H9 (cell line): ENCODE data around the gene ZNF619. TPM values are rescaled to one million over a fixed set of nuclear protein-coding genes. Genes with fewer than 3 reads are reported as not detected.
A peak's percentile ranks its signal among the peaks of the same experiment; 100 is the strongest.

ENCODE experiments used
- DNase-seq: peaks from one replicate; pipeline ENCODE4 v3.0.0-alpha.2; 2017
- H2AFZ ChIP-seq: one replicate; pipeline ENCODE4 v1.6.1; 2013; ENCODE audit warnings: mild to moderate bottlenecking, low read length, control low read depth, moderate library complexity
- H2AK5ac ChIP-seq: 2 replicates; pipeline ENCODE4 v1.6.1; 2013; ENCODE audit warnings: low read length, control low read depth, mixed read lengths; ENCODE audit not compliant: insufficient read length
- H2BK120ac ChIP-seq: one replicate; pipeline ENCODE4 v1.6.1; 2013; ENCODE audit warnings: low read depth, mild to moderate bottlenecking, low read length, control low read depth, inconsistent platforms; ENCODE audit not compliant: poor library complexity, severe bottlenecking
- H2BK12ac ChIP-seq: 2 replicates; pipeline ENCODE4 v1.6.1; 2013; ENCODE audit warnings: low read length, control low read depth, mixed read lengths, low read depth; ENCODE audit not compliant: insufficient read length
- H2BK15ac ChIP-seq: 2 replicates; pipeline ENCODE4 v1.6.1; 2013; ENCODE audit warnings: low read depth, low read length, control low read depth
- H2BK20ac ChIP-seq: one replicate; pipeline ENCODE4 v1.6.1; 2013; ENCODE audit warnings: low read depth, mild to moderate bottlenecking, low read length, control low read depth, inconsistent platforms; ENCODE audit not compliant: poor library complexity, severe bottlenecking
- H2BK5ac ChIP-seq: 2 replicates; pipeline ENCODE4 v1.6.1; 2013; ENCODE audit warnings: low read length, control low read depth, mixed read lengths; ENCODE audit not compliant: insufficient read length
- H3K14ac ChIP-seq: 2 replicates; pipeline ENCODE4 v1.6.1; 2013; ENCODE audit warnings: low read length, control low read depth; ENCODE audit not compliant: insufficient read depth
- H3K18ac ChIP-seq: 2 replicates; pipeline ENCODE4 v1.6.1; 2013; ENCODE audit warnings: low read depth, mild to moderate bottlenecking, mixed read lengths, low read length, control low read depth; ENCODE audit not compliant: insufficient read length
- H3K23ac ChIP-seq: 2 replicates; pipeline ENCODE4 v1.6.1; 2013; ENCODE audit warnings: low read length, control low read depth, mixed read lengths, low read depth; ENCODE audit not compliant: insufficient read length
- H3K23me2 ChIP-seq: 2 replicates; pipeline ENCODE4 v1.6.1; 2013; ENCODE audit warnings: low read depth, mild to moderate bottlenecking, mixed read lengths, low read length, control low read depth; ENCODE audit not compliant: insufficient read length, poor library complexity, severe bottlenecking
- H3K27ac ChIP-seq: 2 replicates; pipeline ENCODE4 v1.5.1; 2013; ENCODE audit warnings: low read length, control low read depth, mixed read lengths, low read depth; ENCODE audit not compliant: insufficient read length
- H3K27me3 ChIP-seq: 2 replicates; pipeline ENCODE4 v1.6.1; 2013; ENCODE audit warnings: low read length, control low read depth, inconsistent platforms; ENCODE audit not compliant: insufficient read depth
- H3K4ac ChIP-seq: 2 replicates; pipeline ENCODE4 v1.6.1; 2013; ENCODE audit warnings: low read depth, mild to moderate bottlenecking, control low read depth, inconsistent platforms, low read length, moderate library complexity
- H3K4me1 ChIP-seq: 2 replicates; pipeline ENCODE4 v1.6.1; 2013; ENCODE audit warnings: low read length, control low read depth, inconsistent platforms; ENCODE audit not compliant: insufficient read depth
- H3K4me2 ChIP-seq: 2 replicates; pipeline ENCODE4 v1.6.1; 2013; ENCODE audit warnings: low read length, control low read depth, mixed read lengths; ENCODE audit not compliant: insufficient read length, insufficient read depth
- H3K56ac ChIP-seq: 2 replicates; pipeline ENCODE4 v1.6.1; 2013; ENCODE audit warnings: low read depth, mild to moderate bottlenecking, mixed read lengths, low read length, control low read depth; ENCODE audit not compliant: insufficient read length
- H3K79me1 ChIP-seq: 2 replicates; pipeline ENCODE4 v1.6.1; 2013; ENCODE audit warnings: low read depth, mild to moderate bottlenecking, moderate library complexity, low read length, control low read depth, inconsistent platforms; ENCODE audit not compliant: insufficient read depth, poor library complexity, severe bottlenecking
- H3K79me2 ChIP-seq: 2 replicates; pipeline ENCODE4 v1.6.1; 2013; ENCODE audit warnings: low read length, control low read depth, inconsistent platforms; ENCODE audit not compliant: insufficient read depth
- H3K9ac ChIP-seq: 2 replicates; pipeline ENCODE4 v1.6.1; 2013; ENCODE audit warnings: low read length, control low read depth, mixed read lengths; ENCODE audit not compliant: insufficient read length; ENCODE audit errors: extremely low read depth
- H3K9me3 ChIP-seq: one replicate; pipeline ENCODE4 v1.6.1; 2013; ENCODE audit warnings: low read depth, low read length, inconsistent platforms; ENCODE audit not compliant: control insufficient read depth
- H3T11ph ChIP-seq: one replicate; pipeline ENCODE4 v1.6.1; 2013; ENCODE audit warnings: mild to moderate bottlenecking, low read length, control low read depth, inconsistent platforms
- H4K20me1 ChIP-seq: one replicate; pipeline ENCODE4 v1.6.1; 2013; ENCODE audit not compliant: control insufficient read depth, insufficient read length, insufficient read depth
- H4K5ac ChIP-seq: 2 replicates; pipeline ENCODE4 v1.6.1; 2013; ENCODE audit warnings: low read depth, mild to moderate bottlenecking, mixed read lengths, low read length, control low read depth; ENCODE audit not compliant: insufficient read length
- H4K8ac ChIP-seq: replicated peaks from 2 replicates; pipeline ENCODE4 v1.6.1; 2013; ENCODE audit warnings: low read length, control low read depth, mixed read lengths, low read depth; ENCODE audit not compliant: insufficient read length
- H4K91ac ChIP-seq: 2 replicates; pipeline ENCODE4 v1.6.1; 2013; ENCODE audit warnings: low read depth, mild to moderate bottlenecking, moderate library complexity, mixed read lengths, low read length, control low read depth; ENCODE audit not compliant: insufficient read length
- H3K27ac Mint-ChIP-seq, 3 experiments: 2 replicates in 2 of 3; 3 replicates in 1 of 3; pipeline ENCODE4 v1.8.0; 2020 to 2021; ENCODE audit warnings: mixed read lengths in 3 of 3, mild to moderate bottlenecking in 1 of 3, moderate library complexity in 1 of 3
- H3K27me3 Mint-ChIP-seq: 2 replicates; pipeline ENCODE4 v1.8.0; 2021; ENCODE audit warnings: low read depth, mild to moderate bottlenecking, moderate library complexity, mixed read lengths
- H3K36me3 Mint-ChIP-seq, 3 experiments: 2 replicates in 2 of 3; 3 replicates in 1 of 3; pipeline ENCODE4 v1.8.0; 2020 to 2021; ENCODE audit warnings: low read depth in 3 of 3, mixed read lengths in 3 of 3; ENCODE audit not compliant: insufficient read depth in 1 of 3
- H3K4me1 Mint-ChIP-seq, 2 experiments: 2 replicates each; pipeline ENCODE4 v1.8.0; 2020; ENCODE audit warnings: mixed read lengths in 2 of 2
- H3K4me3 Mint-ChIP-seq, 2 experiments: 2 replicates in 1 of 2; 3 replicates in 1 of 2; pipeline ENCODE4 v1.8.0; 2020 to 2021; ENCODE audit warnings: mild to moderate bottlenecking in 2 of 2, mixed read lengths in 2 of 2, moderate library complexity in 1 of 2
- H3K9me3 Mint-ChIP-seq, 2 experiments: 2 replicates in 1 of 2; 3 replicates in 1 of 2; pipeline ENCODE4 v1.8.0; 2020; ENCODE audit warnings: mild to moderate bottlenecking in 2 of 2, mixed read lengths in 2 of 2, moderate library complexity in 1 of 2
- WGBS: extraction: QIAGEN DNeasy Blood & Tissue Kit; methylation state at CpG from one replicate; pipeline ENCODE4 v1.1.7; 2013; ENCODE audit warnings: missing lambda C conversion rate, low lambda C conversion rate, mixed read lengths; ENCODE audit not compliant: insufficient read length; ENCODE audit errors: extremely low coverage; 5-methylcytosine and 5-hydroxymethylcytosine counted together
- total RNA-seq: library from RNA; stranded (reverse); gene quantifications from 2 replicates; pipeline ENCODE4 v1.2.1, GENCODE V29; 2021
- TF ChIP-seq, protein P1 (sequence below): fragments of 200-600 bp; sonication (generic); conservative IDR thresholded peaks from 3 replicates; pipeline ENCODE4 v1.8.0; 2021; ENCODE audit warnings: antibody characterized with exemption, mild to moderate bottlenecking

Gene ZNF619
- total RNA-seq, 1 experiment from 2014 or later, result 4.8 TPM

DNA sequence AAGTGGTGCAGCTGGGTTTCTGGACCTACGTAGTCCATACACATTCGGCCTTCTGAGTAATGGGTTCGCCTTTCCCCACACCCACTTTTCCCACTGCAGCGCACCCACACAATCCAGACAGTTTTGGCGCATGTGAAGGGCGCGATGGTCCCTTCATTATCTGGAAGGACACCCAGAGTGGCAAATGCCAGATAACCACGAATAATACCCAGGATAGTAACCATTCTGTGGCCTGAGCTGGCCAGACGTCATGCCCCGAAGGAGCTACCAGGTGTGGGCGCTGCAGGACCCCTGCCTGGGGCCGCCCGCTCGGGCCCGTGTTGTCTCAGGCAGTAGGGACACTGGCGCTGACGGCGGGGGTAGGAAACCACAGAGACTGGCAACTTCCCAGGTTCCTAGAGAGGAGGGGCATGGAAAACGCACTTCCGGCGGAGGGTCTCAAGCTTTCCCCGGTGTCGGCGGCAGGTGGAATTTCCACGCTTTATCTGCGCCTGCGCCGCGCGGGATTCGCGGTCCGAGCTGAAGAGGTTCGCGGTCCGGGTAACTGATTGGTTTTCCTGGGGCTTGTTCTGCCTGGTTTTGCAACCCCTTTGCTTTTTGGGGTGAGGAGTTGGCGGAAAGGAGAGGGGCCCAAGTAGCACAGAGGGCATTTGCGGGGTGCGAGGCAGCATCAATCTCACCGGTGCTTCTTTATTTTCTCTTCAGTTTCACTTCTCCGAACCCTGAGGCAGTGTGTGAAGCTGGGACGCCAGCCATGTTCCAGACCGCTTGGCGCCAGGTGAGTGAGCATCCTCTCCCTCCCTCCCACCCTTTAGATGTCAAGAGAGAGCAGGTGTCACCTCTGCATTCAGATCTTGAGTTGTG is 28.9 kb downstream of the ZNF619 start, which contains the start of gene ZNF620:
Gene ZNF620, plus strand, starts transcription at position 441 of the 864 bp plus-strand sequence. Its CDS starts 314 bp downstream, at position 755.
- Mint-ChIP-seq H3K36me3 (peaks cover 14 to 35% (median 33%) of the 10 kb centered on the region in 3 experiments; a peak in 6 of 7 replicates), H3K27ac (peak within 1 kb of the TSS; percentile 94 to 98 (median 97)), H3K27me3 (no peaks in the 10 kb centered on the region), H3K9me3 (peaks cover 0 to 2% of the 10 kb centered on the region in 2 experiments; a peak in 1 of 5 replicates), H3K4me3 (peak within 1 kb of the TSS; percentile 97 to 99), H3K4me1 (peaks cover 10 to 14% of the 10 kb centered on the region in 2 experiments)
- Histone ChIP-seq H3T11ph (no peak within 1 kb of the TSS), H4K20me1 (no peaks in the 10 kb centered on the region), H3K9ac (peak within 1 kb of the TSS; percentile 88), H3K79me1 (no peaks in the 10 kb centered on the region), H2BK12ac (no peak within 1 kb of the TSS), H3K4me2 (peak within 1 kb of the TSS; percentile 85), H3K4me1 (no peaks in the 10 kb centered on the region), H2BK120ac (no peak within 1 kb of the TSS), H3K23ac (no peak within 1 kb of the TSS), H3K27me3 (no peaks in the 10 kb centered on the region), H2BK15ac (no peak within 1 kb of the TSS), H2AK5ac (no peak within 1 kb of the TSS), H4K91ac (no peak within 1 kb of the TSS), H2AFZ (peak within 1 kb of the TSS; percentile 63), H4K5ac (no peak within 1 kb of the TSS), H3K56ac (no peak within 1 kb of the TSS), H2BK5ac (no peak within 1 kb of the TSS), H4K8ac (no peak within 1 kb of the TSS), H2BK20ac (no peak within 1 kb of the TSS), H3K4ac (no peak within 1 kb of the TSS), H3K18ac (peak within 1 kb of the TSS; percentile 52), H3K27ac (no peak within 1 kb of the TSS), H3K79me2 (peaks cover 2% of the 10 kb centered on the region; the same call in 1 of the 2 replicates), H3K14ac (peak within 1 kb of the TSS; percentile 84; the same call in 1 of the 2 replicates), H3K23me2 (peaks cover 4% of the 10 kb centered on the region), H3K9me3 (no peaks in the 10 kb centered on the region)
- no CpG with 5 or more reads among the region's 44 CpGs for WGBS
- TF ChIP-seq, protein P1, sequence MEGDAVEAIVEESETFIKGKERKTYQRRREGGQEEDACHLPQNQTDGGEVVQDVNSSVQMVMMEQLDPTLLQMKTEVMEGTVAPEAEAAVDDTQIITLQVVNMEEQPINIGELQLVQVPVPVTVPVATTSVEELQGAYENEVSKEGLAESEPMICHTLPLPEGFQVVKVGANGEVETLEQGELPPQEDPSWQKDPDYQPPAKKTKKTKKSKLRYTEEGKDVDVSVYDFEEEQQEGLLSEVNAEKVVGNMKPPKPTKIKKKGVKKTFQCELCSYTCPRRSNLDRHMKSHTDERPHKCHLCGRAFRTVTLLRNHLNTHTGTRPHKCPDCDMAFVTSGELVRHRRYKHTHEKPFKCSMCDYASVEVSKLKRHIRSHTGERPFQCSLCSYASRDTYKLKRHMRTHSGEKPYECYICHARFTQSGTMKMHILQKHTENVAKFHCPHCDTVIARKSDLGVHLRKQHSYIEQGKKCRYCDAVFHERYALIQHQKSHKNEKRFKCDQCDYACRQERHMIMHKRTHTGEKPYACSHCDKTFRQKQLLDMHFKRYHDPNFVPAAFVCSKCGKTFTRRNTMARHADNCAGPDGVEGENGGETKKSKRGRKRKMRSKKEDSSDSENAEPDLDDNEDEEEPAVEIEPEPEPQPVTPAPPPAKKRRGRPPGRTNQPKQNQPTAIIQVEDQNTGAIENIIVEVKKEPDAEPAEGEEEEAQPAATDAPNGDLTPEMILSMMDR, result peak; percentile 58
- DNase-seq, result peak; percentile 93
